Activated CD8-positive, alpha-beta memory T cell treated with anti-CD3 and anti-CD28 coated beads, Interleukin-2, amount 50 U/mL, for 4 hours (primary cell): Measurements from ENCODE around the gene FSCN2.

ENCODE experiments used
- DNase-seq: peaks from one replicate; pipeline ENCODE4 v3.0.0-alpha.2; 2020

The FSCN2 gene

GRCh38 chr17:81544281-81544974, 16.3 kb downstream of the FSCN2 start:
- no peak for DNase-seq

DNA sequence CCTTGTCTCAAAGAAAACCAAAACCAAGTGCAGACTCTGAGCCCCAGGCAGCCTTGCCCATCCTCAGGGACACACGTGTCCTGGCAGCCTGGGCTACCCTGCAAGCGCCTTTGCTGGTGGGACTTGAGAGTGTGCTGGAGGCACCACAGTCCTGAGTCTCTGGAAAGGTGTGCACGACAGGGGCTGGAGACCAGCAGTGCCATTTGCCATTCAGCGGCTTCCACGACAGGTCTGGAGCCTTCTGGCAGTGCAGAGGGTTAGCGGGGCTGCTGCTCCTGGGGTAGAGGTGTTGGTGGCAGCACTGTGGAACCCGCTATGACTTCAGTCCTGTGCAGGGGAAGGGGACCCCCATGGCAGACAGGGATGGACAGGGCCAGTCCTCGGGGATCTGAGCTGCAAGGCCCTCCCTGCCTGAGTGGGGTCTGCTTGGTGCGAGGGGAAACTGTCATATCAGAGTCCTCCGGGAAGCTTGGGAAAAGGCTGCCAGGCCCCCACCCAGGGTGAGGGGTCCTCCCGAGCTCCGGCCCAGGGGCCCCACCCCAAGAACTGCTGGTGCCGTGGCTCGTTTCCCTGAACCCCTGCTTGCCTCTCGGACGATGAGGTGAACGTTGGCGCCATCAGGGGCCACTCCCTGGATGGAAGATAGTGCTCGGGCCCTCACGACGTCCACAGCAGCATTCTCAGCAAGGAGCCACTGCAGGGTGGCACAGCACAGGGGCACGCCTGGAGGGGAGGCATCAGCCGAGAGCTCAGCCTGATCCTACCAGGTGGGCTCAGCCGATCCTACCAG, 17.2 kb downstream of the FSCN2 start:
- no peak for DNase-seq

- no peak for DNase-seq
Measured at GRCh38 chr17:81546906-81547613, 18.9 kb downstream of the FSCN2 start.

GRCh38 chr17:81547614-81547982, 19.4 kb downstream of the FSCN2 start:
- no peak for DNase-seq

- no peak for DNase-seq
Measured at GRCh38 chr17:81549031-81549557, 20.9 kb downstream of the FSCN2 start.

GRCh38 chr17:81549826-81550225, 21.6 kb downstream of the FSCN2 start:
- DNase-seq = no peak

DNA sequence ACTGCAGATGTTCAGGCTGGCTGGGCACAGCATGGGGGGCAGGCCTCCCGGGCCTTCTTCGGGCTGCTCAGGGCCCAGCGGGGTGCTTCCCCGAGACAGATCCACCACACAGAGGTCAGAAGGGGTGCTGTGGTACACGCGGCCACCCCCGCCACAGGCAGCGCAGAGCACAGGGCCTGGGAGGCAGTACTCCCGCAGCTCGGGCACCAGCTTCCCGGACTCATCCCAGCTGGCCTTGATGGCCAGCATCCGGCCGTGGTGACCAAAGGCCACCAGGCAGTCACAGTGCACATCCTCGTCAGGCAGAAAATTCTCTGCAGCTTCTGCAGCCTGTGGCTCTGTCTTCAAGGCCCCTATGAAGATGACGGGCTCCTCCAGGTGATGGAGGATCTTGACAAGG, 22.1 kb downstream of the FSCN2 start:
- no peak for DNase-seq

DNA sequence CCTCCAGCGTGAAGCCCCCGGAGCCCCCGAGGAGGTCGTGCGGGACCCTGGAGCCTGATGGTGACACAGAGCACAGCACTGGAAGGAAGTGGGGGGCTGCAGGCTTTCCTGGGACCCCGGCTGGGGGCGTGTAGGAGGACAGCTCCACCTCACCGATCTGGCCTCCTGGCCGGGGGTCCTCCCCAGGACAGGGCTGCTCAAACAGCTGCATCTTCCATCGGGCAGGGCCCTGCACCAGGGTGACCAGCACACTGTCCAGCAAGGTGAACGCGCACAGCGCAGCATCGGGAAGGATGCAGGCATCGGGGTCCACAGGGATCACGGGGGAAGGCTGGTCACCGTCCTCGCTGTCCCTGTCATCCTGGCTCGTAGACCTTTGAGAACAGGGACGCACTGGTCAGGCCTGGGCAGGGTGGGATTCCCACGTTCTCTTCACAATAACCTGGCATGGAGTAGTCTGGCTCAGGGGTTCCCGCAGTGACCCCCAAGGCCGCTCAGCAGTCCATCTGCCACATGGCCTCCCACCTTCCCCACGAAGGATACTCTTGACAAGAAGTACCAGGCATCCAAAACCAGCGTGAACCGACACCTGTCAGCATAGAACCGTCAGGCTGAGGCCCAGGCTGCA, 22.8 kb downstream of the FSCN2 start:
- DNase-seq = no peak

GRCh38 chr17:81551458-81552243, 23.5 kb downstream of the FSCN2 start:
- DNase-seq = no peak

GRCh38 chr17:81552244-81553017, 24.3 kb downstream of the FSCN2 start, which contains the start of gene FAAP100:
TSS of gene FAAP100 (minus strand) at chr17:81552353. CDS start at chr17:81552330, 23 bp downstream.
- peak; percentile 79 for DNase-seq

DNA sequence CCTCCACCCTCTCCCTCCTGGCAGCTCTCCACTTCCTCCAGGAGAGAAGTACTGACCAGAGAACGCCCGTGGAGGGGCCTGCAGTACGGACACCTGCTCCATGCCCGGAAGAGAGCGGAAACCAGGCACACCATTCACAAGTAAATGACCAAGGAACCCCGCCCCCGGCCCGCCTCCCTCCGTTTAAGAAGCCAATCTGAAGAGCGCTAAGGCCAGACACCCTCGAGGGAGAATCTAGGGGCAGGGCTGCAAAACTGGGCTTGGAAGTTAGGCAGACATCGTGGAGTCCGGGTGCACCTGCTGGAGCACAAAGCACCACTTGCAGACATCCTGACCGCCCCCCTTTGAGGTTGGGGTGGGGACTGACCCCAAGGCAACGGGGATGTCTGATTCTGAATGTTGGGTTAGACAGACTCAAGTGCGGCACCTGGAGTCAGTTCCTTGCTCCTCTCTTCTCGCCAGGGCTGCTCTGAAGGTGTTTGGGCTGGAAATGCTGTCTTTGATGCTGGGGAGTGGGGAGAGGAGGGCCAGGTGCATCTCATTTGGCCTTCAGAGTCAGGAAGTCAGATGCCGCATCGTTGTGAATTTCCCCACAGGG, 24.9 kb downstream of the FSCN2 start:
- DNase-seq = peak; percentile 73

- no peak for DNase-seq
Measured at GRCh38 chr17:81553616-81554181, 25.5 kb downstream of the FSCN2 start.

GRCh38 chr17:81556175-81556691, 28.1 kb downstream of the FSCN2 start:
- DNase-seq = no peak

GRCh38 chr17:81556863-81557262, 28.7 kb downstream of the FSCN2 start:
- no peak for DNase-seq

- DNase-seq = no peak
Measured at GRCh38 chr17:81557276-81558114, 29.3 kb downstream of the FSCN2 start.

GRCh38 chr17:81558115-81558468, 29.9 kb downstream of the FSCN2 start:
- no peak for DNase-seq

DNA sequence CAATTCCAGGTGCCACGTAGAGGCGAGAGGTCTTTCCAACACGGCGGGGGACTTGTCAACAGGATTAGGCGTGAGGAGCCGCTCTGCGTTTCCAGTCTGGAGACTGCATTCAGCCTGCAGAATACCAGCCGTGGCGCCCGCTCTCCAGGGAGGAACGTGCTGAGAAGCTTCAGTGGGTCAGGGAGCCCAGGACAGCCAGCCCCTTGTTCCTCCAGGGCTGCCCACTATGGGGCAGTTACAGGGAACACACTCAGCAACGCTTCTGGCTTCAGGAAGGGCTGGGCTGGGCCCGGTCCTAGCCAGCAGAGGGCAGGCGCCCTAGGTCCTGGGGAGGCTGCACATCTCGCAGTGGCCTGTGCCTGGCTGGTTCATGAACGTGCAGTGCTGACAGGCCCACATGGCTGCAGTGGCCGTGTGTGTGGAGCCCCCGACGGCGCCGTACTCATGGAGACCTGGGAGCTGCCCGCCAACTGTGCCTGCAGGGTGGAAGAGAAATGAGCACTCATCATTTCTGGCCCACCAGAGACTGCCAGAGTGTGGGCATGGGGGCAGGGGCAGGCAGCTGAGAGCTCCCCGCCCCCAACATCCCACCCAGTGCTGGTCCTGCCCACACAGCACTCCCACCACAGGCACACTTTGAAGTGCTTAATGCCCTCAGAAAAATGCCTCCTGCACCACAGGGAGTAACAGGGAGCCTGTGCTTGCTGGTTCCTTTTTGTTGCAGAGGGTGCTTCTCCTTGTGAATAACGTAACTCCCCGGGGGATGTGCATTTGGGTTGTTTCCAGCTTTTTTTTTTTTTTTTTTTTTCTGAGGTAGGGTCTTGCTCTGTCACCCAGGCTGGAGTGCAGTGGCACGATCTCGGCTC, 31.0 kb downstream of the FSCN2 start:
- DNase-seq = no peak

DNA sequence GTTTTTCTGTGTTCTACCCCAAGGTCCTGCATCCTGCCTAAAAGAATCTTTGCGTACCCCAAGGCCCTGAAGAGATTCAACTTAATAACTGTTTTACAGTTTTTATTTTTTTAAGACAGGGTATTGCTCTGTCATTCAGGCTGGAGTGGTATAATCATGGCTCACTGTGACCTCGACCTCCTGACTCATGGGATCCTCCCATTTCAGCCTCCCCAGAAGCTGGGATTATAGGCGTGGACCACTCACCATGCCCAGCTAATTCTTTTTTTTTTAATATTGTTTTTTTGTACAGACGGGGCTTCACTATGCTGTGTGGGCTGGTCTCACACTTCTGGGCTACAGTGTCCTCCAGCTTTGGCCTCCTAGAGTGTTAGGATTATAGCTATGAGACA, 33.3 kb downstream of the FSCN2 start:
- no peak for DNase-seq
